D721Med (cell line): ENCODE data around the gene POFUT2.

Source experiments
- DNase-seq: peaks from one replicate; pipeline ENCODE4 v3.0.0; 2011; ENCODE audit warnings: low spot score; ENCODE audit not compliant: insufficient read length
- FAIRE-seq: peaks from 2 replicates; lab custom pipeline; 2011; peaks lifted over from hg19 to GRCh38; lab: Jason Lieb, UNC
- CTCF ChIP-seq: IDR thresholded peaks from 2 replicates; pipeline ENCODE4 v1.5.1; 2012; ENCODE audit warnings: mild to moderate bottlenecking, control low read depth; ENCODE audit not compliant: insufficient read depth; ENCODE audit errors: missing control alignments

POFUT2 gene

GRCh38 chr21:45329261-45330074, 41.8 kb upstream of the POFUT2 start:
- FAIRE-seq (no peak), DNase-seq (no peak)
- TF ChIP-seq CTCF, result no peak

DNA sequence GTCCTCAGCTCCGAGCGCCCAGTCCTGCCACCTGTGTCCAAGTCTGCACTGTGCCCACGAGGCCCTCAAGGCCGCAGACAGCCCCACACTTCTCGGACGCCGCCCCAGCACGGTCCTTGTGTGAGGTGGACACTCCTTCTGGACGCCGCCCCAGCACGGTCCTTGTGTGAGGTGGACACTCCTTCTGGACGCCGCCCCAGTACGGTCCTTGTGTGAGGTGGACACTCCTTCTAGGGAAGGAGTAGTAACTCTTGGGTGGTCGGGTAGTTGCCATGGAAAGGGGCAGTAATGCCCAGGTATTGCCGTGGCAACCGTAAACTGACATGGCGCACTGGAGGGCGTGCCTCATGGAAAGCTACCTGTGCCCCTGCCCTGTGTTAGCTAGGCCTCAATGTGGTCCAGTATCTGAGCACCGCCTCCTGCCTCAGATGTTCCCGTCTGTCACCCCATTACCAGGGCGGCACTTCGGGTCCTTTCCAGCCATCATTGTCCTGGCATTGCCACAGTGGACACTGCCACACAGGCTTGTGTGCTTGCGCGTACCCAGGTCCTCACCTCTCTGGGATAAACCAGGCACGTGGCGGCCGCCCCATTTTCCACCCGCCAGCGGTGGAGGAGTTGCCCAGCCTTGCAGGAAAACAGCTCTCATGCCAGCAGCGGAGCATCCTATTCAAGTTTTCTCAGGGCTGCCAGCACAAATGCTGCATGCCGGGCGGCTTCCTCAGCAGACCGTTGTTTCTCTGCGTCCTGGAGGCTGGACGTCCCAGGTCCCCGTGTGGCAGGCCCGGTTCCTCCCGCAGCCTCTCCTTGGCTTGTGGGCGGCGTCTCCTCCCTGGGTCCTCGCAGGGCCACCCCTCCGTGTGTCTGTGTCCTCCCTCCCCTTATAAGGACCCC, 40.8 kb upstream of the POFUT2 start:
- DNase-seq (no peak), FAIRE-seq (no peak)
- TF ChIP-seq CTCF, result no peak

DNA sequence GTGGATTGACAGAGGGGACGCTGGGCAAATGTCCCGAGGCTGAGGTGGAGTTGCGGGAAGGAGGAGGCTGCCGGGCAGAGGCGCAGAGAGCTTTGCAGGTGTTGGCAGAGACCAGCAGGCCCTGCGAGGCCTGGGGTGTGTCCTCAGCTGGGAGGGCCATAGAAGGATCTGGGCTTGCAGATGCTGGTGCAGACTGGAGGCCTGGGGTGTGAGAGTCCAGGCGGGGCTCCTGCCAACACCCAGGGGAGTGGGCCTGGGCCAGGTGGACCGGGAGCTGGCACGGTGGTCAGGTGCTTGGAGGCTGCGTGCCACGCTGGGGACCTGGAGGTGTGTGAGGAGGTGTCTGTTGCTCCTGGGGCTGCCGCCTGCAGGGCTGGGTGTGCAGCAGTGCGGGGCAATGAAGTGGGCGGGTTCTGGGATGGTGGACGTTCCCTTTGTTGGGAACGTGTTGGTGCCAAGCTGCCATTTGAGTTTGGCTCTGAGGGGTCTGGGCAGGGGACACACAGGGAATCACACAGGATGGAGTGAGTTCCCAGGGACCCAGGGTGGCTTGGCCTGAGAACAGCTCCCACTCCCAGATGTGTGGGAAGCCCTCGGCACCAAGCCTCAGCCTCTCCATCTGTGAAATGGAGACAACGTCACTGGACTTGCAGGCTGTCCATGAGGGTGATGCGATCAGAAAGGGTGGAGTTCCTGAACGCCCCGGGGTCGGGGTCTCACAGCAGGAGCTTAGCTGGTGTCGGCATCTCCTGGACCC, 39.9 kb upstream of the POFUT2 start:
- no peak for TF ChIP-seq CTCF
- FAIRE-seq (no peak), DNase-seq (no peak)

- TF ChIP-seq CTCF, result no peak
- DNase-seq (no peak), FAIRE-seq (no peak)
These were observed 39.3 kb upstream of the POFUT2 start for GRCh38 chr21:45326891-45327440.

GRCh38 chr21:45326169-45326851, 38.6 kb upstream of the POFUT2 start:
- FAIRE-seq (no peak), DNase-seq (no peak)
- no peak for TF ChIP-seq CTCF

- TF ChIP-seq CTCF, result no peak
- DNase-seq, result no peak
- no peak for FAIRE-seq
These were observed 37.8 kb upstream of the POFUT2 start for GRCh38 chr21:45325206-45326168.
